Hippocampal formation (tissue), 2 donors: ENCODE results near the gene ENTPD2.

Experiments
- DNase-seq, 2 donors: peaks; one replicate each; lab custom pipeline; 2025; lab: John Stamatoyannopoulos, UW

ENTPD2 gene

GRCh38 chr9:137053944-137054931, at the start of gene ENTPD2:
Gene ENTPD2 (minus strand): TSS chr9:137054061. CDS start chr9:137053997, 64 bp downstream.
- no peak for DNase-seq

DNA sequence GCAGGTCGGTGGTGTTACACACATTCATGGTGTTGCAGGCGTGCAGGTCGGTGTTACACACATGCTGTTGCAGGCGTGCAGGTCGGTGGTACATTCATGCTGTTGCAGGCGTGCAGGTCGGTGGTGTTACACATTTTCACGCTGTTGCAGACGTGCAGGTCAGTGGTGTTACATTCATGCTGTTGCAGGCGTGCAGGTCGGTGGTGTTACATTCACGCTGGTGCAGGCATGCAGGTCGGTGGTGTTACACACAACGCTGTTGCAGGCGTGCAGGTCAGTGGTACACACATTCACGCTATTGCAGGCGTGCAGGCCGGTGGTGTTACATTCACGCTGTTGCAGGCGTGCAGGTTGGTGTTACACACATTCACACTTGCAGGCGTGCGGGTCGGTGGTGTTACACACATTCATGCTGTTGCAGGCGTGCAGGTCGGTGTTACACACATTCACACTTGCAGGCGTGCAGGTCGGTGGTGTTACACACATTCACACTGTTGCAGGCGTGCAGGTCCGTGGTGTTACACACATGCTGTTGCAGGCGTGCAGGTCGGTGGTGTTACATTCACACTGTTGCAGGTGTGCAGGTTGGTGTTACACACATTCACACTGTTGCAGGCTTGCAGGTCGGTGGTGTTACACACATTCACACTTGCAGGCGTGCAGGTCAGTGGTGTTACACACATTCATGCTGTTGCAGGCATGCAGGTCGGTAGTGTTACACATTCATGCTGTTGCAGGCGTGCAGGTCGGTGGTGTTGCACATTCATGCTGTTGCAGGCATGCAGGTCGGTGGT, 49.5 kb upstream of the ENTPD2 start:
- DNase-seq, result no peak

- DNase-seq, result no peak
Observed at GRCh38 chr9:137099231-137099630, 45.4 kb upstream of the ENTPD2 start.

GRCh38 chr9:137097761-137098462, 44.1 kb upstream of the ENTPD2 start:
- DNase-seq, result no peak

DNA sequence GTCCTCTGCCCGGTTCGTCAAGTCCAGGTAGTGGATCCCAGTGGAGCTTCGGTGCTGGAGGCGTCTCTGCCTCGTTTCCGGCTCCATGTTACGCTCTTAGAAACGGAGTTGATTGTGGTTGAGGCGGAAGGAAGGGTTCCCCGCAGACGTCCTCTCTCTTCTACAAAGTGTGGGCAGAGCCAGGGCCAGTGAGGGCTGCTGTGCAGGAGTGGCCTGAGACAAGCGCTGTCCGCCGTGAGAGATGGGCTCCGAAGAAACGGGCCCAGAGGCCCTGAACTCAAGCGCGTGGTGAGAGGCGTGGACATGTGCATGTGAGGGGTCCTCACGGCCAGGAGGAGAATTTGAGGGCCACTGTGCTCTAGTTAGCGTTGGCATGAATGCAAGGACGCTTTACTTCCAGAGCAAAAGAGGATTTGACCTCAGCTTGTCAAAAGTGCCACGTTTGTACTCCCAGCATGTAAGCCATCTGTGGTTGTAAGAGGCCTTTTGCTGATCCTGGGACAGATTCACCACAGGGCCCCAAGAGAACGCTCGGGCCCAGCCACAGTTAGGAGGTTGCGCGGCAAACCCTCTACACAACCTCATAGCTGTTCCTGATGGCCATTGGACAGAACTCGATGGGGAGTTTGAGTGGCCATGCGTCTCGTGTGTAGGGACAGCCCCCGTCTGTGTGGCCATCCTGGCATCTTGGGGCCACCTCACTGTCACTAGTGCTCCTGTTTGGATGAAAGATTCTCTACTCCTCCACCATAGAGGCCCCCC, 43.1 kb upstream of the ENTPD2 start:
- no peak for DNase-seq

DNA sequence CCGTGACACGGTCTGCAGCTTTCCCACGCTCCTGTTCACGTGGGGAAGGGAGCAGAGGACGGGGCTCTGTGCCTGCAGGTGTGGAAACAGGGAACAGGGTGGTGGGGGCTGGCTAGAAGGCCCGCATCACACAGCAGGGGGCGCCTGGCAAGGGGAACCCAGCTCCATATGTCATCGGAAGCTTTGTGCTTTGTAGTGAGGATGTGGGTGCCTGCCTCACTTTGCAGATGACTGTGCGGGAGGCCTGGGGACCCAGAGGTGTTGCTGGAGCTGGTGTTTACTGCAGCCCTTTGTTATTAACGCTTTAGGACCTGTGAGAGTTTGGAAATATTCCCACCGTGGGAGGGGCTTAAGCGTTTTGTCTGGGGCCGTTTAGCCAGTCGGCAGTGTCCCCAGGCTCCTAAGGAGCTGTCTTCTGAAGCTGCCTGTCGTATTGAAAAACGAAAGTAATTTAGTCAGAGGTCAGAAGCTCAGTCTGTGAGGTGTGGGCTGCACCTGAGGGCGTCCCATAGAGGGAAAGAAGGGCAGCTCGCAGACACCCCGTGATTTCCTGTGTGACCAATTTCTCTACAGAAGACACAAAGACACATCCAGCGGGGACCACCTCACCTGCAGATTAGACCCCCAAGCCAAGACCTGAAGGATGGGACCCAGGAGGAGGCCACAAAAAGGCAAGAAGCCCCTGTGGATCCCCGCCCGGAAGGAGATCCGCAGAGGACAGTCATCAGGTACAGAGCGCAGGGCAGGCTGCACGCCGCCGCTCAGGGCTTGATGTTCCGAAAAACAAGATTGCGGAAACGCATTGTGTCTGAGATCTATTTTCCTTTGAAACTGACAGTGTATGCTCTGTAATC, 42.0 kb upstream of the ENTPD2 start:
- DNase-seq, result no peak

- no peak for DNase-seq
Observed at GRCh38 chr9:137089232-137089947, 35.5 kb upstream of the ENTPD2 start.

- DNase-seq, result no peak
Observed at GRCh38 chr9:137088121-137088520, 34.3 kb upstream of the ENTPD2 start.

- DNase-seq, result no peak
Observed at GRCh38 chr9:137087409-137087925, 33.6 kb upstream of the ENTPD2 start.

GRCh38 chr9:137086531-137087408, 32.9 kb upstream of the ENTPD2 start, which contains the start of gene MAN1B1:
Gene MAN1B1 (plus strand): TSS chr9:137086985. CDS start chr9:137087000, 15 bp downstream.
- DNase-seq, result peak; percentile 91 to 96

DNA sequence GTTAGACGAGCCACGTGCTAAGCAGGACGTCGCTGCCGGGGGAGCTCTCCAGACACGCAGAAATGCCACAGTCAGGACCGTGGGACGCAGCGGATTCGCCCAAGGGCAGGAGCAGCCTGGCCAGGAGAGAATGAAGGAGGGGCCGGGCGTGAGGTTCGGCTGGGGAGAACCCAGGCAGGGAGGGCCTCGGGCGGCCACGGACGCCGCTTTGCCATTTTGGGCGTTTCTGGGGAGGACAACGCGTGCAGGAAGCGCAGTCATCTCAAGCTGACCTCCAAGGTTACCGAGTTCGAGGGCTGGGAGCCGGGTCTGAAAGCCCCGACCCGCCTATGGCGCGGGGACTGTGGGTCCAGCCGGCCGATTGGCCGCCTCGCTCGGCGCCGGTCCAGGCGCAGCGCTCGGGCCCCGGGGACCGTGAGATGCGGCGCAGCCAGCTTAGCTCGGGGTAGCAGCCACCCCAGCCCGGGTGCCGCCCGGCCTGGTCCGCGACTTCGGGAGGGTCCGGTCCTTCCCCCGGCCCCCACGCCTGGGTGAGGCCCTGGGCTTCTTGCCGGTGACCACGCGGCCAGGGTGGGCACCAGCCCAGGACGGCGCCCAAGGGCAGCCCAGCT, 32.2 kb upstream of the ENTPD2 start:
- DNase-seq, result no peak

GRCh38 chr9:137084526-137084925, 30.7 kb upstream of the ENTPD2 start:
- no peak for DNase-seq

- DNase-seq, result no peak
Observed at GRCh38 chr9:137083394-137084004, 29.6 kb upstream of the ENTPD2 start.

DNA sequence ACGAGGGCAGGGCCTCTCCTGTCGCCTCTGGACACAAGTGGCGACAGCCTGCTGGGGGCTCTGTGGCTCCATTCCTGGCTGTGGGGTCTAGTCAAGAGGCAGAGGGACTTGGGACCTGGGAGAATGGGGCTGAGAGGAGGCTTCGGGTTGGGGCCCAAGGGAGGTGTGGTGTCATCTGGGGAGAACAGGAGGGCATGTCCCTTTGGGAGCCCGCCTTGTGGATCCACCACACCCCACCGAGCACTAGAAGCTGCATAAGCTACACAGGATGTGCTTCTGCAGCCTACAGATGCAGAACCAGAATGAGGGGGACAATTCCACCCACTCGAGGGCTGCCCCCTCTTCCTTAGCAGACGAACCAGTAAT, 29.0 kb upstream of the ENTPD2 start:
- DNase-seq, result no peak

- no peak for DNase-seq
Observed at GRCh38 chr9:137082222-137082924, 28.5 kb upstream of the ENTPD2 start.

- DNase-seq, result no peak
Observed at GRCh38 chr9:137080260-137081122, 26.6 kb upstream of the ENTPD2 start.
